ENCODE measurements around the gene SLCO4A1. TPM values are rescaled to one million over a fixed set of nuclear protein-coding genes. Genes with fewer than 3 reads are reported as not detected.
A peak's percentile ranks its signal among the peaks of the same experiment; 100 is the strongest.

SLCO4A1 gene
- total and polyA plus RNA-seq, 2 donors, result 1.4 to 24.8 TPM

DNA sequence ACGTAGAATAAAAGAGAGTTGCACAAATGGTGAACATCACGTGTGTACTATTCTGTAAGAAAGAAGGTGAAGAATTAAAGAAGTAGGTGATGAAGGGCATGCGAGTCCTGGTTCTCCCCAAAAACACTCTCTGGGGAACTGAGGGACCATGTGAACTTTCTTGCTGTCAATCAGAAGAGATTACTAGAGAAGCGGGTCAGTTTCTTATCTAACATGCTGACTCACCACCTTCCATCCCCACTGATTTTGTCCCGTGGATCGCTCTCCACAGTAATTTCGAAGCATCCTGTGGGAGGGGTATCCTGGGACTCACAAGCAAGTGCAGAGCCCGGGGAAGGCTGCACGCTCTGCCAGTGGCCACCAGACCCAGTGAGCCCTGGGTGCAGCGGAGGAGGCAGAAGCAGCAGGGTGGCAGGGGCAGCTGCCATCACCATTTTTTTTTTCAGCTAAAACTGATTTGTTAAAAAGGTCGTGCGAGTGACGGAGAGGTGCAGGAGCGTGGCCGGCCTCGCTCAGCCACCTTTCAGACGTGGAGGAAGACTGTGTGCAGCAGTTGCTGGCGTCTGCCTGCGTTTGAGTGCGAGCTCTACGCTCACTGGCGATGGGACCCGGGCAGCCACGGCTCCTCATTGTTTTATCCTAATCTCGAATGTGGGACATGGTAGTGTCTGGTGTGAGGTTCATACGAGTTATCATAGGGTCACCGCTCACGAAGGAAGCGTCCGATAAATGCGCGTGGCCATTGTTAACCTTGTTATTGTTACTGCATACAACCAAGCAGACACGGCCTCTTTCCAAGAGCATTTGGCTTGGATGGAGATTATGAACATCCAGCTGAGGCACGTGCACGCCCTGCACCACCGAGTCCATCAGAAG lies 28.0 kb upstream of the SLCO4A1 start:
- Histone ChIP-seq H3K4me3 (ENCODE audit: low read depth, low read length) (no peak overlapping the region), H3K4me1 (ENCODE audit: insufficient read depth) (no peaks in the 10 kb centered on the region), H3K27ac (ENCODE audit: low read depth) (no peak overlapping the region), H3K36me3 (ENCODE audit: insufficient read depth) (no peaks in the 10 kb centered on the region)
- WGBS, result 78% methylated on average over 36 of the region's 36 CpGs
- DNase-seq (ENCODE audit: extremely low spot score), result no peak

DNA sequence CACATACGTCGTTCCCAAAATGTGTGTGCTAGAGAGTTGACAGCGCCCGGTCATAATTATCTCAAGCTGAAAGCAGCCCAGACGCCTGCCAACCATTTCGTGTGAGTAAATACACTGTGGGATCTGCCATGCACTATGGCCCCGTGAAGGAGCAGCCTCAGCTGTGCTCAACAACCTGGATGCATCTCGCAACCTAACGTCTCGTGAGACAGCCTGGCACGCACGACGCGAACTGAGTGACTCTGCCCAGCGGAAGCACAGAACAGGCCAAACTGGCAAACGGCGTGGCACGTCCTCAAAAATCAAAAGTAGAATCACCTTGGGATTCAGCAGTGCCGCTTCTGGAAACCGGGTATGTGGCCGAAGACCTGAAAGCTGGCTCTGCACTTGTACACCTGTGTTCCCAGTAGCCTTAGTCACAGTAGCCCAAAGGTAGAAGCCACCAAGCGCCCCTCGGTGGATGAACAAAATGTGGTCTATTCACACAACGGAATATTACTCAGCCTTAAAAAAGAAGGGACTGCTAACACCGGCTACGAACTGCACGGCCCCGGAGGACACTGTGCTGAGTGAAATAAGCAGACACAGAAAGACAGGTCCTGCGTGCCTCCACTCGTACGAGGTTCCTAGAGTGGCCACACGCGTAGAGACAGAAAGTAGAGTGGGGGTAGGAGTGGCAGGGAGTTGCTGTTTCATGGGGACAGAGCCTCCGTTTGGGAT lies 27.2 kb upstream of the SLCO4A1 start:
- no peak for DNase-seq (ENCODE audit: extremely low spot score)
- Histone ChIP-seq H3K36me3 (ENCODE audit: insufficient read depth) (no peaks in the 10 kb centered on the region), H3K4me3 (ENCODE audit: low read depth, low read length) (no peak overlapping the region), H3K4me1 (ENCODE audit: insufficient read depth) (no peaks in the 10 kb centered on the region), H3K27ac (ENCODE audit: low read depth) (no peak overlapping the region)
- 92% methylated on average over 34 of the region's 34 CpGs for WGBS

DNA sequence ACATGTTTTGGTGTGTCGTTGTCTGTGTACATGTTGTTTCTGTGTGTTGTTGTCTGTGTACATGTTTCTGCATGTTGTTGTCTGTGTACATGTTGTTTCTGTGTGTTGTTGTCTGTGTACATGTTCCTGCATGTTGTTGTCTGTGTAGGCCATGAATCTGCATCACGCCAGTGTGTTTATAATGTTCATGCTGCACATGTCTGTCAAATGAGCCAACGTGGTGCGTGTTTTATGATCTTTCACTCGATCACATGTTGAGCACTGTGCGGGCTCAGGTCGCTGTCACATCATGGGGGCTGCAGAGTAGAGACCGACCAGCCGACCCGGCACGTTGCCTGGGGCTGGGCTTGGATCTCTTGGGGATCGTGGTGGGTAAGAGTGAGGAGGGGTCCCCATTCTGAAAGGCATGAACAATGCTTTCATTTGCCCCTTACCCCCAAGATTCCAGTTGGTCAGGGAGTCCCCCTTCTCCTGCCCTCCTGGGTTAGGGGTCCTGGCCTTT lies 26.5 kb upstream of the SLCO4A1 start:
- Histone ChIP-seq H3K4me3 (ENCODE audit: low read depth, low read length) (no peak overlapping the region), H3K27ac (ENCODE audit: low read depth) (no peak overlapping the region), H3K36me3 (ENCODE audit: insufficient read depth) (no peaks in the 10 kb centered on the region), H3K4me1 (ENCODE audit: insufficient read depth) (no peaks in the 10 kb centered on the region)
- DNase-seq (ENCODE audit: extremely low spot score), result no peak
- WGBS, result 94% methylated on average over 12 of the region's 12 CpGs

DNA sequence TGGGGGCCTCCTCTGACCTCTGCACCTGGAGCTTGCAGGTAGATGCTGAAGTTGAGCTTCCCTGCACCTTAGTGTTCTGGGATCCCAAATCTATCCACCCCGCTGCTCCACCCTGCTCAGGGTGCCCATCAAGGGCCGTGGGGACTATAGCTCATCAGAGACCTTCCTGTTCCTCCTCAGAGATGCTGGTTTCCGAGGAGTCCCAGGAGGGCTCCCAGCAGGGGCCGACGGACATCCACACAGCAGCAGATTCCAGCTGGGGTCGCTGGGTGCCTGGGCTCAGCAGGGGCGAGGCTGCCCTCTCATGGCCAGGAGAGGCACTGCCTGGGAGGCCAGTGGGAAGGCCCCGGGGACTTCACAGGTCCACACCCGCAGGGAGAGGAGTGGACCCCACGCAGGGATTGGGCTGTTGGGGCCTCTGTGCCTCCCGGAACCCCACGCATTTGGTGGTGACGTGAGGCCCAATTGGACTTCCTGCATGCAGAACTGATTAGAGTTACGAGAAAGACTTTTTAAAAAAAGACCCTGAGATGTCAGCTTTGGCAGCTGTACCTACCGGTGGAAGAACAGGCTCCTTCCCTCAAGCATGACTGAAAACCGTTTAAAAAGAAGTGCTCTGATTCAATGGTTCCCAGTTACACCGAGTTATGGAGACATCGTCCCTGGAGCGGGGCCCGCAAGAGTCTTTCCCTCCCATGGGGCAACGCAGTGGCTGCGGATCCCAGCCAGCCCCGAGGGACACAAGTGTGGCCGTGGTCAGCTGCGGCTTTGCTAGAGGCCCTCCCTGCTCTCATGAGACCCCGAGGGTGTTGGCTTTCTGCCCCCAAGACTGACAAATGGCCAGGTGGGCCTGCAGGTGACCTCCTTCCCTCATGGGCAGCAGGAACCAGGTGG lies 25.3 kb upstream of the SLCO4A1 start:
- no peak for DNase-seq (ENCODE audit: extremely low spot score)
- no peak overlapping the region for H3K4me3 ChIP-seq (ENCODE audit: low read depth, low read length)
- H3K27ac ChIP-seq (ENCODE audit: low read depth), result peak overlapping the region; percentile 24
- 41% methylated on average over 26 of the region's 26 CpGs for WGBS
- H3K4me1 ChIP-seq (ENCODE audit: insufficient read depth), result no peaks in the 10 kb centered on the region
- H3K36me3 ChIP-seq (ENCODE audit: insufficient read depth), result no peaks in the 10 kb centered on the region

DNA sequence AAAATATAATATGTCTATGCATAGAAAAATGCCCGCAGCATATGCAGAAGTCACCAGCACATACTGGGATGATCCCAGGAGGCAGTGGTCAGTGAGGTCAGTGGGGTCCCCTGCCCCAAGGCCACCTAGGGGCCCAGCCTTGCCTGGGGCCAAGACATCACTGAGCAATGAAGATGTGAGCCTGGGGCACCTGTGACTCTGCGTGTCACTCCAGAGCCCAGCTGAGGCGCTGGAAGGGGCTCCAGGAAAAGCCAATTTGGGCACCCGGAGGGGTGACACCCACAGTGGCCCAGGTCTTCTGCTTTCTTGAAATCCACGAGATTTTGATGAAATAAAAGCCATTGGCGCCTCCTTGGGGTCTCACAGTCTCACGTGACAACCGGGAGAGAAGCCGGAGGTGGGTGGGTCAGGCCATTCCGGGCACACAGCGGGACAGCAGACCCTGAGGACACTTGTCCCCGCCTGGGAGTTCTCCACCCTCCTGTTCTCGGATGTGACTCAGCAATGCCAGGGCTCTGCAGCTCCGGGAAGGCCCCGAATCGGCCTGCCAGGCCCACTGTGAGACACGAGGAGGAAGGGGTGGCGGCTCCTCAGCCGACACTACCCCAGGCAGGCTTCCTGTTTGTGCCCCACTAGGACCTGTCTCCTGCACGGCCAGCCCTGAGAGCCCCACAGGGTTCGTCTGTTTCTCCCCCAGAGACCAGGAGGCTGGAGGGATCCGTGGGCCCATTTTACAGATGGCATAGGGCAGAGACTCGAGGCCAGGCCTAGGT lies 24.4 kb upstream of the SLCO4A1 start:
- WGBS, result 76% methylated on average over 23 of the region's 23 CpGs

DNA sequence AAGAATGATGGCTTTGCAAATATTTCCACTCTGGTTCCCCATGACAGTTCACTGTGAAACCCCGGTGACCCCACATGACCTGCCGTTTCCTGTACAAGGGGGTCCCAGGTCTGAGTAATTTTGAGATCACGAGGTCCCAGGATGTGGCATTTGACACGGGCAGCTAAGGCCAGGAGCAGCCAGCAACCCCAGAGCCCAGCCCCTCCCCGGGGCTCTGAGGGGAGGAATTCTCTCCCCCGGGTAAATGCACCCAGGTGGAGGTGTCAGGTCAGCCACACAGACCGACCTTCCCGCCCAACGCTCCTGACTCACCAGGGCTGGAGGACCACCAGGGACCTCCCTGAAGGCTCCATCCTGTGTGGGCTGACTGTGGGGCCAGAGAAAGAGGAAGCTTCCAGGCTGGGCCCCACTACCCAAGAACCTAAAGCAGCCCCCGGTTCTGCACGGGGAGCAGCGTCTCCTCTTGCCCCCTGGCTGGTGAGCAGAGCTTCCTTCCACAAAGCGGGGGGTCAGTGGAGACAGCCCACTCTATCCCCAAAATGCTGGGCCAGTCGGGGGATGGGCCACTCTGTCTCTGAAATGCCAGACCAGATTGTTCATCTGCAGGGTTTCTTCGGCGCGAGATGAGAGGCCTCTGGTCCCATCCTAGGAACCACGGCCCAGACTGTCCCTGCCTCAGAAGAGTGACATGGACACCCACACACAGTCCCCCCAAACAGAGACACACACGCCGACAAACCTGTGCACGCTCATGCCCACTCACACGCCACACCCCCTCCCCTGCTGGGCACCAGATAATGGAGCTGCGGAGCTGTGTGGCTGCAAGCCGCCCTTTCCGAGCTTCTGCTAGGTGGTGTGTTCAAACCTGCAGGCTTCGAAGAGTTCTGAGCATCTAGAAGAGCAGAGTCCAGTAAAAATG lies 23.4 kb upstream of the SLCO4A1 start:
- no peak overlapping the region for H3K4me3 ChIP-seq (ENCODE audit: low read depth, low read length)
- H3K36me3 ChIP-seq (ENCODE audit: insufficient read depth), result no peaks in the 10 kb centered on the region
- no peak overlapping the region for H3K27ac ChIP-seq (ENCODE audit: low read depth)
- no peaks in the 10 kb centered on the region for H3K4me1 ChIP-seq (ENCODE audit: insufficient read depth)
- no peak for DNase-seq (ENCODE audit: extremely low spot score)
- WGBS, result 76% methylated on average over 26 of the region's 26 CpGs

More for the DNA sequence above, 24.4 kb upstream of the SLCO4A1 start:
- H3K27ac ChIP-seq (ENCODE audit: low read depth), result no peak overlapping the region
- no peaks in the 10 kb centered on the region for H3K36me3 ChIP-seq (ENCODE audit: insufficient read depth)
- H3K4me3 ChIP-seq (ENCODE audit: low read depth, low read length), result no peak overlapping the region
- no peaks in the 10 kb centered on the region for H3K4me1 ChIP-seq (ENCODE audit: insufficient read depth)
- DNase-seq (ENCODE audit: extremely low spot score), result no peak

DNA sequence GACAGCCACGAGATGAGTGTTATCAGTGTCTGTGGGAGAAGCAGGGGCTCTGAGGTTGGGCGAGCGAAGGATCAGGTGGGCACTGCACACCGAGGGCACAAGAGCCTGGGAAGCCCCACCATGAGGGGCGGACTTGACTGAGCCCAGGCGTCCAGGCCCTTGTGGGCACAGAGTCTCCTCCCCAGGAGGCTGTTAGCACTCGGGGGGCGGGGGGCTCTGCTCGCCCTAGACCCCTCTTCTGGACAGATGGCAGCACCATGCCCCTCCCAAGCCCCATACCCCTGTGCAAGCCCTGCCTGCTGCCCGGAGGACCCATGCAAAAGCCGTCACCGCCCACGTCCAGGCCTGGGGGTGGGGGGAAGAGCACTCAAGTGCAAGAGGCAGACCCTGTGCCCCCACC lies 21.7 kb upstream of the SLCO4A1 start:
- Histone ChIP-seq H3K4me1 (ENCODE audit: insufficient read depth) (no peaks in the 10 kb centered on the region), H3K4me3 (ENCODE audit: low read depth, low read length) (no peak overlapping the region), H3K36me3 (ENCODE audit: insufficient read depth) (no peaks in the 10 kb centered on the region), H3K27ac (ENCODE audit: low read depth) (no peak overlapping the region)
- DNase-seq (ENCODE audit: extremely low spot score), result no peak
- 85% methylated on average over 13 of the region's 13 CpGs for WGBS

DNA sequence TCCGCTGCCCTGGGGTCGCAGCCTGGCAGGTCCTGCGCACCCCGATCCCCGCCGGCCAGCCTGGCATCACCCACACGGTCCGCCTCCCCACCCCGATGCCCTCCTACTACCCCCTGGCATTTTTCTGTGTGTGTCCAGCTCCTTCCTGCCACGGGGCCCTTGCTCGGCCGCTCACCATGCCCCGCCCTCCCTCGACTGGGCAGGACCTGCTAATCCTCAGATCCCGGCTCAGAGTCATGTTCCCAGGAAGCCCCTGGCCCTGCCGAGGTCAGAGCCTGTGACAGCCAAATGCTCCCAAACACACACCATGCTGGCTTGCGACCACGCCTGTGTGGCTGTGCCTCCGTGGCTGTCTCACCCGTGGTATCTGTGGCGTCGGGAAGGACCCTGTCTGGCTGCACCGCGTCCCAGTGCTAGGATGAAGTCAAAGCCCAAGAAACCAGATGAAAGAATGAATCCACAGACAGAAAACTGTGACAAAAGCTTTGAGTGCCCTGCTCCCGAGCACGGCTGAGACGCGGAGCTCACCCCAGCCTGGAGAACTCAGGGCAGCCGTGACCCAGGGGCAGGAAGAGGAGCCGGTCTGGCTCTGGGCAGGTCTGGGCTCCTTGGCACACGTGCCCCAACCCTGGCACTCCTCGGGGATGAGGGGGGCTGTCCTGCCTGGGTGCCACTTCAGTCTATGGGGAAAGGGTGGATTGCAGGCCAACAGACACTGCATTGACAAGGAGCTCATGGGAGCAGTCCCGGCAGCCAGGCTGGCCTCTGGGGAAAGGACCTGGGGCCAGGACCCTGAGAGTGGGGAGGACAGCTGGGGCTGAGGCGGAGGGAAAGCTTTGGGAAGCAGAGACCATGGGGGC lies 20.8 kb upstream of the SLCO4A1 start:
- peak overlapping the region; percentile 91 for H3K27ac ChIP-seq (ENCODE audit: low read depth)
- DNase-seq (ENCODE audit: extremely low spot score), result no peak
- no peaks in the 10 kb centered on the region for H3K36me3 ChIP-seq (ENCODE audit: insufficient read depth)
- no peaks in the 10 kb centered on the region for H3K4me1 ChIP-seq (ENCODE audit: insufficient read depth)
- no peak overlapping the region for H3K4me3 ChIP-seq (ENCODE audit: low read depth, low read length)
- 80% methylated on average over 34 of the region's 34 CpGs for WGBS

DNA sequence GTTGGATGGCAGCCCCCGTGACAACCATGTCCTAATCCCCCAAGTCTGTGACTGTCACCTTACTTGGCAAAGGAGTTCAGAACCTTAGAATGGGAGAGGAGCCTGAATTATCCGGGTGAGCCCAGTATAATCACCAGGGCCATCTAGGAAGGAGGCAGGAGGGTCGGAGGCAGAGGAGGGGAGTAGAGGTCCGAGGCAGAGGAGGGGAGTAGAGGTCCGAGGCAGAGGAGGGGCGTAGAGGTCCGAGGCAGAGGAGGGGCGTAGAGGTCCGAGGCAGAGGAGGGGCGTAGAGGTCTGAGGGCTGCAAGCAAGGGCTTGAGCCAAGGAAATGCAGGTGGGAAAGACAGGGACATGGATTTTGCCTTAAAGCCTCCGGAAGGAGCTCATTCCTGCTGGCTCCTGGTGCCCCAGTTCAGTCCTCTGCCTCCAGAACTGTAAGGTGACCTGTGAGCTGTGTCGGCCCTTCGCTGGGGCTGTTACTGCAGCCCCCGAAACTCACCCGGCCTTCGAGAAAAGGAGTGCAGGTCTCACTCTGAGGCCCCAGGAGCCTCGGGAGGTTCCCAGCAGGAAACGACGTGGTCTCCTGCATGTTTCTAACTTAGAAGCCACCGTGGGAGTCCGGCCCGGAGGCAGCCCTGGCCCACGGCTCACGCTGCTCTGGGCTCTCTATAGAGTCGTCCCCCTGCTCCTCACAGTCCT lies 20.0 kb upstream of the SLCO4A1 start:
- Histone ChIP-seq H3K4me1 (ENCODE audit: insufficient read depth) (no peaks in the 10 kb centered on the region), H3K36me3 (ENCODE audit: insufficient read depth) (no peaks in the 10 kb centered on the region), H3K27ac (ENCODE audit: low read depth) (peak overlapping the region; percentile 91), H3K4me3 (ENCODE audit: low read depth, low read length) (no peak overlapping the region)
- no peak for DNase-seq (ENCODE audit: extremely low spot score)
- WGBS, result 86% methylated on average over 25 of the region's 25 CpGs

DNA sequence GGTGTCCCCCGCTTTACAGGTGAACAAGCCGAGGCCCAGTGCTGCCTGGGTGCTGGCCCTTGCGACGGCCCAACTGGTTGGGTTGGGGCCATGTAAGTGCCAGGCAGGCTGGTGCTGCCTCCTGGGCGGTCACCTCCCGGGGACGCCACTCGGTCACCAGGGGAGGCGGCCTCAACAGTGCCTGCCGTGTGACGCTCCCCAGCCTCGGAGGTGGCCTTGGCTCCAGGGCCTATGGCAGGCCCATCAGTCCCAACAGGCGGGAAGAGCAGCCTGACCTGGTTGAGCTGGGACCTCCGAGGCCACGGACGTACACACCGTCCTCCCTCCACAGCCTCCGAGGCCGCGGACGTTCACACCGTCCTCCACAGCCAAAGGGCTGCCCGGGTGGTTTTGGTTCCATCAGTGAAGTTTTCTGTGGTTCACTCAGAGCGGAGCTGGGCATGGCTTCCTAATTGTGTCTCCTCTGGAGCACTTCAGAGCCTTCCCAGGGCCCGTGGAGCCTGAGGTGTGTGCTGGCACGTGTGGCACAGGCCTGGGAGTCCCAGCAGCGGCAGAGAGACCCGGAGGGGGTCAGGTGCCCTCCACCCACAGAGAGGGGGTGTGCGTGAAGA lies 19.3 kb upstream of the SLCO4A1 start:
- no peaks in the 10 kb centered on the region for H3K36me3 ChIP-seq (ENCODE audit: insufficient read depth)
- H3K4me1 ChIP-seq (ENCODE audit: insufficient read depth), result no peaks in the 10 kb centered on the region
- WGBS, result 82% methylated on average over 29 of the region's 29 CpGs
- no peak for DNase-seq (ENCODE audit: extremely low spot score)
- H3K27ac ChIP-seq (ENCODE audit: low read depth), result peak overlapping the region; percentile 91
- no peak overlapping the region for H3K4me3 ChIP-seq (ENCODE audit: low read depth, low read length)

Measured in urinary bladder (tissue), 4 donors.